Measurements from ENCODE around the gene HIVEP3.

HIVEP3 gene

GRCh38 chr1:41689558-41689981, 229.2 kb downstream of the HIVEP3 start:
- H3K27me3 ChIP-seq (ENCODE audit: insufficient read depth, poor library complexity, severe bottlenecking) = no peaks in the 10 kb centered on the region
- no peak for DNase-seq (ENCODE audit: low read depth in 1 of 2, low spot score in 1 of 2)
- H3K27ac ChIP-seq (replicated peaks) = no peak overlapping the region
- H3K4me3 ChIP-seq (replicated peaks; ENCODE audit: insufficient read depth, low read length) = no peak overlapping the region
- TF ChIP-seq POLR2AphosphoS5 (IDR thresholded peaks at IDR 0.05; ENCODE audit: low read depth) (no peak), GABPA (IDR thresholded peaks at IDR 0.05; ENCODE audit: low read depth) (no peak), CTCF (IDR thresholded peaks at IDR 0.05; ENCODE audit: insufficient read depth, low read length) (no peak), SPI1 (IDR thresholded peaks at IDR 0.05; ENCODE audit: borderline replicate concordance, low read depth) (no peak)
- TF ChIP-seq, protein P1, sequence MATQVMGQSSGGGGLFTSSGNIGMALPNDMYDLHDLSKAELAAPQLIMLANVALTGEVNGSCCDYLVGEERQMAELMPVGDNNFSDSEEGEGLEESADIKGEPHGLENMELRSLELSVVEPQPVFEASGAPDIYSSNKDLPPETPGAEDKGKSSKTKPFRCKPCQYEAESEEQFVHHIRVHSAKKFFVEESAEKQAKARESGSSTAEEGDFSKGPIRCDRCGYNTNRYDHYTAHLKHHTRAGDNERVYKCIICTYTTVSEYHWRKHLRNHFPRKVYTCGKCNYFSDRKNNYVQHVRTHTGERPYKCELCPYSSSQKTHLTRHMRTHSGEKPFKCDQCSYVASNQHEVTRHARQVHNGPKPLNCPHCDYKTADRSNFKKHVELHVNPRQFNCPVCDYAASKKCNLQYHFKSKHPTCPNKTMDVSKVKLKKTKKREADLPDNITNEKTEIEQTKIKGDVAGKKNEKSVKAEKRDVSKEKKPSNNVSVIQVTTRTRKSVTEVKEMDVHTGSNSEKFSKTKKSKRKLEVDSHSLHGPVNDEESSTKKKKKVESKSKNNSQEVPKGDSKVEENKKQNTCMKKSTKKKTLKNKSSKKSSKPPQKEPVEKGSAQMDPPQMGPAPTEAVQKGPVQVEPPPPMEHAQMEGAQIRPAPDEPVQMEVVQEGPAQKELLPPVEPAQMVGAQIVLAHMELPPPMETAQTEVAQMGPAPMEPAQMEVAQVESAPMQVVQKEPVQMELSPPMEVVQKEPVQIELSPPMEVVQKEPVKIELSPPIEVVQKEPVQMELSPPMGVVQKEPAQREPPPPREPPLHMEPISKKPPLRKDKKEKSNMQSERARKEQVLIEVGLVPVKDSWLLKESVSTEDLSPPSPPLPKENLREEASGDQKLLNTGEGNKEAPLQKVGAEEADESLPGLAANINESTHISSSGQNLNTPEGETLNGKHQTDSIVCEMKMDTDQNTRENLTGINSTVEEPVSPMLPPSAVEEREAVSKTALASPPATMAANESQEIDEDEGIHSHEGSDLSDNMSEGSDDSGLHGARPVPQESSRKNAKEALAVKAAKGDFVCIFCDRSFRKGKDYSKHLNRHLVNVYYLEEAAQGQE (IDR thresholded peaks at IDR 0.05; ENCODE audit: insufficient replicate concordance, low read depth) = no peak

DNA sequence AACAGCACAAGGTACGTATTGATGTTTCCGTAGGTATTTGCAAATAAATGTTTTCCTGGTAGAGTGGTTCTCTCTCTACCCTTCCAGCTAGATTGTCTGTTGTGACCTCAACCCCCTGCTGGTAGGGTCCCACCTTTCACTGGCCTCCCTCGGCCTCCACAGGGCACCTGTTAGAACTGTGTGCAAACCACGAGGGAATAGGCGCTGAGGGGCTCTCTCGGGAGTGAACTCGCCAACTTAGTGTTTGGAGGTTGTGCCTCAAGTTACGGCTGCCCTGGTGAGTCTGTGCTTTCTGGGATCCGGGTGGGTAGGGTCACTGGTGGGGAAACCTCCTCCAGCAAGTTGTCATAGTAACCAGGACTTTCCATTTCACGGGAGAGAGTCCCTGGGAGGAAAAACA, 229.6 kb downstream of the HIVEP3 start:
- H3K4me3 ChIP-seq (replicated peaks; ENCODE audit: insufficient read depth, low read length) = no peak overlapping the region
- H3K27me3 ChIP-seq (ENCODE audit: insufficient read depth, poor library complexity, severe bottlenecking) = no peaks in the 10 kb centered on the region
- no peak for DNase-seq (ENCODE audit: low read depth in 1 of 2, low spot score in 1 of 2)
- no peak overlapping the region for H3K27ac ChIP-seq (replicated peaks)
- TF ChIP-seq POLR2AphosphoS5 (IDR thresholded peaks at IDR 0.05; ENCODE audit: low read depth) = no peak
- TF ChIP-seq CTCF (IDR thresholded peaks at IDR 0.05; ENCODE audit: insufficient read depth, low read length) = no peak
- no peak for TF ChIP-seq GABPA (IDR thresholded peaks at IDR 0.05; ENCODE audit: low read depth)
- TF ChIP-seq, protein P1 (IDR thresholded peaks at IDR 0.05; ENCODE audit: insufficient replicate concordance, low read depth) = no peak
- TF ChIP-seq SPI1 (IDR thresholded peaks at IDR 0.05; ENCODE audit: borderline replicate concordance, low read depth) = no peak

DNA sequence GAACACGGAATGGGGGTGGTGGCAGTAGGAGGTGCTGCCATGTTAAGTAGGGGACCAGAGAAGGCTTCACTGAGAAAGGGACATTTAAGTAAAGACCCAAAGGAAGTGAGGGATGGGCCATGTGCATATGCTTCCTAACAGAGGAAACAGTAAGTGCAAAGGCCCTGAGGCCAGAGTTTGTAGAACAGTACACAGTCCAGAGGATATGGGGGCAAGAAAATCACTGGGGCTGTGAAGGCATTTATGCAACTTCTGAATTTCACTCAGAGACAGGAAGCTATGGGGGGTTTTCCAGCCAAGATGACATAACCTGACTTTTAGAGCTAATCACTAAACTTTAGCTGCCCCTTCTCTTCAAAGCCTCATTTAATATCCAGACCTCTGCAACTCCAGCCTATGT, 231.7 kb downstream of the HIVEP3 start:
- TF ChIP-seq, protein P1 (IDR thresholded peaks at IDR 0.05; ENCODE audit: insufficient replicate concordance, low read depth) = no peak
- TF ChIP-seq CTCF (IDR thresholded peaks at IDR 0.05; ENCODE audit: insufficient read depth, low read length) (no peak), GABPA (IDR thresholded peaks at IDR 0.05; ENCODE audit: low read depth) (no peak), SPI1 (IDR thresholded peaks at IDR 0.05; ENCODE audit: borderline replicate concordance, low read depth) (no peak), POLR2AphosphoS5 (IDR thresholded peaks at IDR 0.05; ENCODE audit: low read depth) (no peak)
- Histone ChIP-seq H3K4me3 (replicated peaks; ENCODE audit: insufficient read depth, low read length) (no peak overlapping the region), H3K27ac (replicated peaks) (no peak overlapping the region), H3K27me3 (ENCODE audit: insufficient read depth, poor library complexity, severe bottlenecking) (no peaks in the 10 kb centered on the region)
- no peak for DNase-seq (ENCODE audit: low read depth in 1 of 2, low spot score in 1 of 2)
